WI38 (cell line): Measurements from ENCODE around the gene IL1RAPL2.

Experiments used
- H3K4me3 ChIP-seq: 2 replicates; pipeline ENCODE4 v1.5.1; 2011; ENCODE audit warnings: low read depth, mild to moderate bottlenecking, control low read depth, low read length
- CTCF ChIP-seq: IDR thresholded peaks from 2 replicates; pipeline ENCODE4 v1.5.1; 2012; ENCODE audit warnings: low read depth, mild to moderate bottlenecking, control low read depth, low read length

The IL1RAPL2 gene

GRCh38 chrX:105458846-105459245 is 892.8 kb downstream of the IL1RAPL2 start:
- H3K4me3 ChIP-seq = no peak overlapping the region
- TF ChIP-seq CTCF = no peak

GRCh38 chrX:105460376-105460775 is 894.4 kb downstream of the IL1RAPL2 start:
- H3K4me3 ChIP-seq = no peak overlapping the region
- no peak for TF ChIP-seq CTCF

- no peak for TF ChIP-seq CTCF
- H3K4me3 ChIP-seq = no peak overlapping the region
These were observed 895.0 kb downstream of the IL1RAPL2 start for GRCh38 chrX:105461016-105461415.

- no peak overlapping the region for H3K4me3 ChIP-seq
- TF ChIP-seq CTCF = no peak
These were observed 896.2 kb downstream of the IL1RAPL2 start for GRCh38 chrX:105462186-105462585.

- no peak for TF ChIP-seq CTCF
- no peak overlapping the region for H3K4me3 ChIP-seq
These were observed 897.5 kb downstream of the IL1RAPL2 start for GRCh38 chrX:105463473-105463872.

GRCh38 chrX:105464618-105465017 is 898.6 kb downstream of the IL1RAPL2 start:
- no peak overlapping the region for H3K4me3 ChIP-seq
- TF ChIP-seq CTCF = no peak

GRCh38 chrX:105468741-105469140 is 902.7 kb downstream of the IL1RAPL2 start:
- no peak for TF ChIP-seq CTCF

More at GRCh38 chrX:105468741-105469140, 902.7 kb downstream of the IL1RAPL2 start:
- no peak overlapping the region for H3K4me3 ChIP-seq
